RCC 7860 (cell line): ENCODE measurements around the gene FMN1.
A peak's percentile ranks its signal among the peaks of the same experiment; 100 is the strongest.
"Not testable (repeated sequence)": the region's sequence is repeated elsewhere in the genome, so short reads cannot be mapped to it uniquely, and the experiment has no call there.

Experiments used
- DNase-seq: peaks from one replicate; pipeline ENCODE4 v3.0.0-alpha.2; 2015; ENCODE audit warnings: low spot score
- FAIRE-seq: peaks from 2 replicates; lab custom pipeline; 2012; peaks lifted over from hg19 to GRCh38; lab: Jason Lieb, UNC

Gene FMN1

GRCh38 chr15:32867313-32867626 is 327.2 kb downstream of the FMN1 start:
- FAIRE-seq (peak; percentile 85), DNase-seq (peak; percentile 93)

- peak; percentile 66 for FAIRE-seq
These were observed 327.8 kb downstream of the FMN1 start for GRCh38 chr15:32866454-32867312.

GRCh38 chr15:32864841-32865240 is 329.7 kb downstream of the FMN1 start:
- no peak for FAIRE-seq
- DNase-seq, result no peak

More at GRCh38 chr15:32866454-32867312, 327.8 kb downstream of the FMN1 start:
- DNase-seq, result peak; percentile 67

GRCh38 chr15:32864051-32864450 is 330.5 kb downstream of the FMN1 start:
- no peak for DNase-seq
- no peak for FAIRE-seq

GRCh38 chr15:32861761-32862160 is 332.8 kb downstream of the FMN1 start:
- FAIRE-seq, result no peak
- no peak for DNase-seq

GRCh38 chr15:32861174-32861573 is 333.3 kb downstream of the FMN1 start:
- FAIRE-seq (no peak), DNase-seq (no peak)

- DNase-seq, result no peak
- FAIRE-seq, result no peak
These were observed 334.5 kb downstream of the FMN1 start for GRCh38 chr15:32859996-32860395.

- no peak for FAIRE-seq
- DNase-seq, result no peak
These were observed 335.3 kb downstream of the FMN1 start for GRCh38 chr15:32859251-32859650.

GRCh38 chr15:32857732-32858131 is 336.8 kb downstream of the FMN1 start:
- FAIRE-seq, result no peak
- no peak for DNase-seq

GRCh38 chr15:32856753-32857152 is 337.8 kb downstream of the FMN1 start:
- FAIRE-seq (peak; percentile 68), DNase-seq (peak; percentile 53)

- peak; percentile 93 for DNase-seq
- peak; percentile 96 for FAIRE-seq
These were observed 338.6 kb downstream of the FMN1 start for GRCh38 chr15:32855942-32856341.

- DNase-seq (no peak), FAIRE-seq (no peak)
These were observed 340.9 kb downstream of the FMN1 start for GRCh38 chr15:32853592-32853991.

GRCh38 chr15:32852771-32853170 is 341.7 kb downstream of the FMN1 start:
- peak; percentile 38 for DNase-seq

GRCh38 chr15:32852017-32852416 is 342.5 kb downstream of the FMN1 start:
- DNase-seq (no peak), FAIRE-seq (no peak)

More at GRCh38 chr15:32852771-32853170, 341.7 kb downstream of the FMN1 start:
- FAIRE-seq, result no peak

- DNase-seq (peak; percentile 51), FAIRE-seq (no peak)
These were observed 342.9 kb downstream of the FMN1 start for GRCh38 chr15:32851572-32851971.

GRCh38 chr15:32849769-32850668 is 344.5 kb downstream of the FMN1 start:
- DNase-seq (peak; percentile 94), FAIRE-seq (peak; percentile 94)

- DNase-seq, FAIRE-seq: not testable (repeated sequence)
These were observed 347.8 kb downstream of the FMN1 start for GRCh38 chr15:32846671-32847070.

GRCh38 chr15:32844118-32844711 is 350.3 kb downstream of the FMN1 start:
- DNase-seq, result no peak
- FAIRE-seq, result peak; percentile 75

GRCh38 chr15:32843219-32843815 is 351.2 kb downstream of the FMN1 start:
- FAIRE-seq (no peak), DNase-seq (no peak)

- no peak for FAIRE-seq
- DNase-seq, result no peak
These were observed 352.4 kb downstream of the FMN1 start for GRCh38 chr15:32842081-32842480.
